Hepatocyte (in vitro differentiated cells): ENCODE data around the gene C1orf74. TPM values are rescaled to one million over a fixed set of nuclear protein-coding genes. Genes with fewer than 3 reads are reported as not detected.

Experiments
- DNase-seq: peaks from one replicate; pipeline ENCODE4 v3.0.0-alpha.2; 2016; ENCODE audit warnings: low spot score
- H2AFZ ChIP-seq: fragments of 200-600 bp; sonication (generic); 2 replicates; pipeline ENCODE4 v1.6.0; 2016; ENCODE audit warnings: antibody characterized with exemption, mild to moderate bottlenecking
- H3K27ac ChIP-seq: fragments of 200-600 bp; sonication (generic); 2 replicates; pipeline ENCODE4 v1.5.1; 2016; ENCODE audit warnings: mild to moderate bottlenecking
- H3K27me3 ChIP-seq: fragments of 200-600 bp; sonication (generic); 2 replicates; pipeline ENCODE4 v1.6.1; 2016
- H3K36me3 ChIP-seq: fragments of 200-600 bp; sonication (generic); replicated peaks from 2 replicates; pipeline ENCODE4 v1.5.1; 2016; ENCODE audit warnings: low read depth; ENCODE audit not compliant: insufficient read depth
- H3K4me1 ChIP-seq: fragments of 200-600 bp; sonication (generic); 2 replicates; pipeline ENCODE4 v1.5.1; 2016; ENCODE audit warnings: mild to moderate bottlenecking, moderate library complexity; ENCODE audit not compliant: insufficient read depth
- H3K4me2 ChIP-seq: fragments of 200-600 bp; sonication (generic); 2 replicates; pipeline ENCODE4 v1.6.0; 2016
- H3K4me3 ChIP-seq: fragments of 200-600 bp; sonication (generic); 2 replicates; pipeline ENCODE4 v1.5.1; 2016; ENCODE audit warnings: mild to moderate bottlenecking
- H3K79me2 ChIP-seq: fragments of 200-600 bp; sonication (generic); 2 replicates; pipeline ENCODE4 v1.6.0; 2017; ENCODE audit warnings: mild to moderate bottlenecking
- H3K9me2 ChIP-seq: fragments of 200-600 bp; sonication (generic); replicated peaks from 2 replicates; pipeline ENCODE4 v1.6.0; 2017; ENCODE audit warnings: mild to moderate bottlenecking; ENCODE audit not compliant: insufficient read depth
- H3K9me3 ChIP-seq: fragments of 200-600 bp; sonication (generic); 2 replicates; pipeline ENCODE4 v1.5.1; 2016; ENCODE audit warnings: low read depth, mild to moderate bottlenecking
- H4K20me1 ChIP-seq: fragments of 200-600 bp; sonication (generic); 2 replicates; pipeline ENCODE4 v1.6.0; 2016; ENCODE audit warnings: mild to moderate bottlenecking; ENCODE audit not compliant: insufficient read depth, poor library complexity, severe bottlenecking
- CTCF ChIP-seq: fragments of 200-600 bp; sonication (generic); IDR thresholded peaks from 2 replicates; pipeline ENCODE4 v1.5.1; 2016; ENCODE audit warnings: antibody characterized with exemption, mild to moderate bottlenecking; ENCODE audit not compliant: poor library complexity
- EZH2 ChIP-seq: fragments of 200-600 bp; sonication (generic); IDR thresholded peaks from 2 replicates; pipeline ENCODE4 v1.6.1; 2016; ENCODE audit warnings: antibody characterized with exemption, mild to moderate bottlenecking, borderline replicate concordance
- EZH2phosphoT487 ChIP-seq: fragments of 200-600 bp; sonication (generic); IDR thresholded peaks from one replicate; pipeline ENCODE4 v1.6.1; 2018; ENCODE audit warnings: antibody characterized with exemption, mild to moderate bottlenecking, low read depth, moderate library complexity; ENCODE audit not compliant: unreplicated experiment, severe bottlenecking
- WGBS: methylation state at CpG from one replicate; pipeline ENCODE4 v1.1.6; 2016; ENCODE audit warnings: low lambda C conversion rate; ENCODE audit errors: missing lambda C conversion rate; 5-methylcytosine and 5-hydroxymethylcytosine counted together
- polyA plus RNA-seq: library from polyadenylated mRNA; unstranded; fragments of >200 nt; fragmentation: Nextera tagmentation; extraction: Ambion mirVana; gene quantifications from 2 replicates; pipeline ENCODE4 v1.2.1, GENCODE V29; 2016
- total RNA-seq: library from RNA; depleted of rRNA; stranded (reverse); fragments of >200 nt; gene quantifications from 2 replicates; pipeline ENCODE4 v1.2.3, GENCODE V29; 2014

Gene C1orf74
- total and polyA plus RNA-seq, 2 experiments from 2014 or later: 2.2 to 3.3 TPM

GRCh38 chr1:209827384-209828262, 43.3 kb upstream of the C1orf74 start, which contains the start of gene UTP25:
UTP25 (plus strand) TSS chr1:209827972; CDS start chr1:209828064, 92 bp downstream.
- H3K4me2 ChIP-seq: peak within 1 kb of the TSS; percentile 81
- no peaks in the 10 kb centered on the region for H3K36me3 ChIP-seq
- H2AFZ ChIP-seq: peak within 1 kb of the TSS; percentile 91
- no peaks in the 10 kb centered on the region for H4K20me1 ChIP-seq
- H3K79me2 ChIP-seq: peaks cover 12% of the 10 kb centered on the region
- H3K9me2 ChIP-seq: no peaks in the 10 kb centered on the region
- no peaks in the 10 kb centered on the region for H3K9me3 ChIP-seq
- no peaks in the 10 kb centered on the region for H3K27me3 ChIP-seq
- 25% methylated on average over 50 of the region's 51 CpGs for WGBS
- TF ChIP-seq EZH2phosphoT487 (no peak), CTCF (peak; percentile 73)
- no peaks in the 10 kb centered on the region for H3K4me1 ChIP-seq
- peak within 1 kb of the TSS; percentile 50 for H3K4me3 ChIP-seq
- H3K27ac ChIP-seq: peak within 1 kb of the TSS; percentile 80
- DNase-seq: peak; percentile 96

GRCh38 chr1:209825591-209826434, 41.5 kb upstream of the C1orf74 start:
- Histone ChIP-seq H3K9me2 (no peaks in the 10 kb centered on the region), H3K79me2 (peaks cover 12% of the 10 kb centered on the region), H3K27me3 (no peaks in the 10 kb centered on the region), H3K4me1 (no peaks in the 10 kb centered on the region), H3K9me3 (no peaks in the 10 kb centered on the region), H4K20me1 (no peaks in the 10 kb centered on the region), H2AFZ (no peak overlapping the region), H3K4me3 (no peak overlapping the region), H3K4me2 (peak overlapping the region; percentile 24), H3K27ac (peak overlapping the region; percentile 80), H3K36me3 (no peaks in the 10 kb centered on the region)
- WGBS: 72% methylated on average over 11 of the region's 11 CpGs
- peak; percentile 27 for DNase-seq
- TF ChIP-seq EZH2phosphoT487 (no peak), CTCF (no peak), EZH2 (no peak)

GRCh38 chr1:209823143-209824041, 39.0 kb upstream of the C1orf74 start:
- Histone ChIP-seq H3K9me2 (no peaks in the 10 kb centered on the region), H3K27me3 (peaks cover 5% of the 10 kb centered on the region), H3K4me1 (no peaks in the 10 kb centered on the region), H3K79me2 (no peaks in the 10 kb centered on the region), H3K4me3 (no peak overlapping the region), H3K27ac (peak overlapping the region; percentile 12), H3K9me3 (no peaks in the 10 kb centered on the region), H2AFZ (no peak overlapping the region), H3K36me3 (no peaks in the 10 kb centered on the region), H4K20me1 (no peaks in the 10 kb centered on the region), H3K4me2 (peak overlapping the region; percentile 41)
- DNase-seq: peak; percentile 69
- no peak for TF ChIP-seq EZH2
- peak; percentile 68 for TF ChIP-seq CTCF
- TF ChIP-seq EZH2phosphoT487: no peak
- 32% methylated on average over 12 of the region's 12 CpGs for WGBS
